ENCODE results near the gene TCAP.

- TF ChIP-seq JUND (IDR thresholded peaks at IDR 0.05) (no peak), CTCF (IDR thresholded peaks at IDR 0.05) (no peak), MEF2A (IDR thresholded peaks at IDR 0.05; ENCODE audit: borderline replicate concordance, low read depth) (no peak)
Measured at GRCh38 chr17:39628655-39629493, 36.3 kb upstream of the TCAP start.

Data from SK-N-SH (cell line).